Neural cell (in vitro differentiated cells): ENCODE data around the gene APBA2.

Source experiments
- CTCF ChIP-seq: fragments of 450-650 bp; IDR thresholded peaks from 2 replicates; pipeline ENCODE4 v1.5.1; 2014; ENCODE audit warnings: antibody characterized with exemption, mild to moderate bottlenecking, moderate library complexity; ENCODE audit not compliant: poor library complexity, severe bottlenecking
- EP300 ChIP-seq: fragments of 450-650 bp; conservative IDR thresholded peaks from 2 replicates; pipeline ENCODE4 v1.6.1; 2014; ENCODE audit warnings: antibody characterized with exemption, mild to moderate bottlenecking, moderate library complexity; ENCODE audit not compliant: poor library complexity, severe bottlenecking
- EZH2 ChIP-seq: fragments of 200-600, 300-800 bp; shearing (Covaris generic), sonication (generic); IDR thresholded peaks from 2 replicates; pipeline ENCODE4 v1.6.1; 2014; ENCODE audit warnings: antibody characterized with exemption, low read length, borderline replicate concordance, mild to moderate bottlenecking; ENCODE audit not compliant: insufficient read depth, poor library complexity, severe bottlenecking
- POLR2AphosphoS5 ChIP-seq: IDR thresholded peaks from 2 replicates; pipeline ENCODE4 v1.6.1; 2012
- RAD21 ChIP-seq: fragments of 450-650 bp; conservative IDR thresholded peaks from 2 replicates; pipeline ENCODE4 v1.6.1; 2014; ENCODE audit warnings: antibody characterized with exemption, mild to moderate bottlenecking, moderate library complexity
- REST ChIP-seq: IDR thresholded peaks from 2 replicates; pipeline ENCODE4 v1.6.1; 2012; ENCODE audit warnings: borderline replicate concordance
- SMC3 ChIP-seq: fragments of 450-650 bp; conservative IDR thresholded peaks from 2 replicates; pipeline ENCODE4 v1.6.1; 2014; ENCODE audit warnings: antibody characterized with exemption, mild to moderate bottlenecking, moderate library complexity; ENCODE audit not compliant: poor library complexity
- TAF1 ChIP-seq: IDR thresholded peaks from 2 replicates; pipeline ENCODE4 v1.6.1; 2012; ENCODE audit warnings: low read depth

- TF ChIP-seq POLR2AphosphoS5 (no peak), CTCF (no peak), SMC3 (no peak), EP300 (no peak), RAD21 (no peak), EZH2 (no peak), REST (no peak), TAF1 (no peak)
Measured at GRCh38 chr15:29008846-29009245, 123.1 kb downstream of the APBA2 start.
